ENCODE measurements around the gene KDM1B.

GRCh38 chr6:18186540-18187250 lies 31.5 kb downstream of the KDM1B start:
- TF ChIP-seq SIN3A (IDR thresholded peaks at IDR 0.05; ENCODE audit: borderline replicate concordance, insufficient read depth, low read length) (no peak), TAF1 (IDR thresholded peaks at IDR 0.05; ENCODE audit: borderline replicate concordance, insufficient read depth, low read length) (no peak)
